Stimulated activated CD4-positive, alpha-beta T cell treated with anti-CD3 and anti-CD28 coated beads, Interleukin-1b, Interleukin-23, amount 100 ng/mL, for 48 hours (primary cell): ENCODE data around the gene EBF3.

Source experiments
- DNase-seq: peaks from one replicate; pipeline ENCODE4 v3.0.0-alpha.2; 2020

Gene EBF3

GRCh38 chr10:129959544-129960480 is 4.3 kb downstream of the EBF3 start:
- DNase-seq = no peak

GRCh38 chr10:129958629-129959543 is 5.2 kb downstream of the EBF3 start:
- no peak for DNase-seq

DNA sequence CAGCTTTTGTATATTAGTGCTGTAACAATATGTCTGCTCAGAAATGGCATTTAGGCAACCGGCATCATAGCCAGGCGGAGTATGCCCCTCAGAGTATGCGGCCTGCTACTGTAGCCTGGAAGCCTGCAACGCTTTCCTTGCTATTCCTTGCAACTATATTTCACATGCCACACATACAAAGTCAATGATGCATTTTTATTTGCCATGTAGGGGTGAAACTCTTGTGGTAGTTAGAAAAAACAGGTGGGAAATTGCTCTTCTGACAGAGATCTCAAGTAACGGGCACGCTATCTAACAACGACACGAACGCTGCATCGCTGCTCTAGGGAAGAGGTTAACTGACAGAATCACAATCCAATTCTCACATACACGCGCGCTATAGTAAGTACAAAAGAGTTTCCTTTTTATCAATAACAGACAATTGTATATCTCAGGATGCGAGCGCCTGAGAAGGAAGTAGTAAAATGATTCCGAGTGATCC is 5.9 kb downstream of the EBF3 start:
- DNase-seq = no peak

GRCh38 chr10:129956876-129957673 is 7.0 kb downstream of the EBF3 start:
- DNase-seq = no peak

DNA sequence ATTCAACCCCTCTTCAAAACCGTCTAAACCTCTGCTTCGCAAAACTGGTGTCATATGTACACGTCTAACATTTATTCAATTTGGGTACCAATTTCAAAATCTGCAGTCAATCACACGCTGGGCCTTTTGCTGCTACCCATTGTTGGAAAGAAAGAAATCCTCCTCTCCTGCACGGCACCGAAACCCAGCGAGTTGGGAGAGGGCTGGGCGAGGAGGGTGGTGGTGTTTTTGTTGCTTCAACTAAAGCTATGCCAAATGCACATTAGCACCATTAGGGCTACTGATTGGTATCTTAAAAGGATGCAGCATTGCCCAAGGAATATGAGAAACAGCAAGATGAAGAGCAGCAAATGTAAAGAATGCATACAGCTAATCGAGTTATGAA is 7.8 kb downstream of the EBF3 start:
- no peak for DNase-seq

DNA sequence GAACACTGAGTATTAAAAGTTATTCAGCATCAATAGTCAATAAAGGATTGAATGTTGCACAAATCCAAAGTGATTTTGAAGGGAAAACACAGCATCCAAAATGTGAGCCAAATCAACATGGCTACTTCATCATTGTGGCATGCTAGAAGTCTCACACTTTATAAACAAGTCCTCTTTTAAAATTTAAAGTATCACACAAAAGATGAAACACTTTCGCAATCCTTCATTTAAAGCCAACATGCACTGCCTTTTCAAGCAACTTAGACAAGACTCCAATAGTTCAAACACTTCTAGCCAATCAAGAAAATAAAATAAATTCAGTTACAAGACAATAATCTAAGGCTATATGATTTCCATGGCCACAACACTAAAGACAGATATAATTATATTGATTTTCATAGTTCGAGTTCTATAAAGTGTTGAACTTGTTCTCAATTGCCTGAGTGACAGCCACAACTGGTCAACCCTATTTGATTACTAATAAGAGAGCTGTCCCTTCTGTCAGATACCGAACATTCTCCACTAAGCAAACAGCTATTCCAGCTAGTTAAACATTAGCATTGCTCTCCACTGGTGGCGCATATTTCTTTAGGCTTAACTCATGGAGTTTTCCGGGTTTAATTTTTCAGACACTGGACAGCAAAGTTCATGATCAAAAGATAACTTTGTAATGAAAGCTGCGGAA is 8.3 kb downstream of the EBF3 start:
- DNase-seq = no peak

DNA sequence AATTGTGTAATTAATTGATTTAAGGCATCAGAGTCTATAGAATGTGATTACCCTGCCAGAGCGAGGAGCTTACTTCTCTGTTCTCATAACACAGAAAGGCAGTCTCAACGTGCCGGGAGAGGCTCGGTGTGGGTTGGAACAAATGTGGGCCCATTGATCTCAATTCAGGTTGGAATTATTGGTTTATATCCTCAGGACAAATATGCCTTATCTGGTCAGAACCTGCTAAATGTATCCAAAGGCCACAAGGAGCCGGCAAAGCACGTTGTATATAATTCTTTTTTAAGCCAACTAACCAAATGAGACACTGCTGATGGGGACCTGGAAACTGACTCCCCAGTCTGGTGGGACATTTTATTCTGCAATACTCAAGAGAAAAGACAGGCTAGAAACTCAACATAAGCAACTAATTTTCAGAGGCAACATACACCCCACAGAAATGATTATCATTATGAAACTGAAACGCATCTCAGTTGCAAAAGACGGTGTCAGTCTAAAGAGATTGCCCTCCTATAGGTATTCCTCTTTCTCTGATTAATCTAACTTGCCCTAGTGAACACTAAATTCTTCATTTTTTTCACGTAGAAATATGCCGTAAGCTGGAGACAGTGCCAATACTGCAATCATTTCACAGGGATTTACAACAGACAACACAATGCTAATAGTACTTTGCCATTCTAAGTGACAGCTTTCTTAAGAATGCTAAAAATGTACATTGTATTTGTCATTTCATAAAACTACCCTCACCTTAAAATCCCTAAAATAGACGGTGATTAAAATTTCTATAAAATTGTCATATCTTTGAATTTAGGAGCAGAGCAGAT is 9.4 kb downstream of the EBF3 start:
- no peak for DNase-seq

GRCh38 chr10:129953119-129954051 is 10.7 kb downstream of the EBF3 start:
- DNase-seq = no peak

GRCh38 chr10:129952378-129953118 is 11.5 kb downstream of the EBF3 start:
- no peak for DNase-seq

DNA sequence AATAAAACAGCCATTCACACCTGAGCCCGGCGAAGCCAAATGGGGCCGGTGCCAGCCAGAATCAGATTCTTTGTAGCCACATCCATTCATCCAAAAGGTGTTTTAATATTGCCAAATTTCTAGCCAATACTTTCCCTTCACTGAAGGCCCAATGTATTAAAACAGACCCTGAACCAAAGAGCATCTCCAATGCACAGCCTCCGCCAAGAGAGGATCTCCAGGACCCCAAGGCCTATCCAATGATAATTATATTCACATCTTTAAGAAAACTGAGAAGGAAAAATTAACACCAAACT is 12.2 kb downstream of the EBF3 start:
- no peak for DNase-seq

DNA sequence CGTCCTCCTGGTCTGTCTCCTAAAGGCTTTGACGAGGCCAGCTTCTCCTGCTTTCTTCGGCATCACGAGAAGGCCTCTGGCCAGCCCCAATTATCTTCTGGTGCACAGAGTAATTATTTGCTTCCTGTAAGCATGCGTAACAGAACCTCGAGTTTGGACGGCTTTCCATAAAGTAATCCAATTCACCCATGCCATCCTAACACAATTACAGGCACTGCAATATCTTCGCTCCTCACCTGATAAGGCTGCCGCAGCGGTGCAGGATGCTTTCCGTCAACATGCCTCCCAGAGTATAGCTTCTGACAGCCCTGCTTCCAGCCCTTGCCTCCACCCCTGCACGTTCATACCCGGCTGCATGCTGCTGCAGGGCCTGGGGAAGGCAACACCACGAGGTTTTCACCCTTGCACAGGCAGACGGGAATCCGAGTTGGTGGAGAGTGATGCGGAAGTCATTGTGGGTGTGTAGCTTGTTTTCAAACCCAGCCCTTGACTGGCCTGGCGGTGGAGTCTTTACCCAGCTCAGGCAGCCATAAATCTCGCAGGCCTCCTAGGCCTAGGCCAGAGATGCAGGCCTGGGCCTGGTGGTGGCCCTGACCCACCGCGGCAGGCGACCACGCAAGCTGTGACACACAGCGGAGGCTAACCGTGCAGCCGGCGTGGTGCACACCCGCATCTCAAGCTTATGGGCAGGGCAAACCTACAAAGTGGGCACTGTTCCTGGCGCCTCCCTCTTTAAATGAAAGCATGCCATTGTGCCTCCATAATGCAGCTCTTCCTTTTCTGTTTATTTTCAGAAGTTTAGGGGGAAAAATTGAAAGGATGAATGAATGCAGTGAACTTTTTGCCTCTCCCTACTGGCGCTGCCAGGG is 12.7 kb downstream of the EBF3 start:
- DNase-seq = no peak

GRCh38 chr10:129950676-129951075 is 13.4 kb downstream of the EBF3 start:
- no peak for DNase-seq

DNA sequence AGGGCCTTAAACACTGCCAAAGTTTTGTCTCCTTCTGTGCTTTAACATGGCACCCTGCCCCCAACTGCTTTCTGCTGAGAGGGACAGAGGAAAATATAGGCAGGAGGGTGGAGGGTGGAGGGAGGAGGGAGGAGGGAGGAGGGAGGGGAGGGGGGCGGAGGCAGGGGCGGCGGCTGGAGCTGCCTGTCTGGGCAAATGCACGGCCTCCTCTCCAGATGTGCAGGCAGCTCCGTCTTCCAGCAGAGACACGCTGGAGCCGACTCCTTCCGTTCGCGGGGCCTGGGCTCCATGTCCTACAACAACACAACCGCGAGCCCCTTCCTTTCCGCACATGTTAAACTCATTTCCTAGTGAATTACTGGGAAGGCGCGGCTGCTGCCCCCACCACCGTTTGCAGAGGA is 14.2 kb downstream of the EBF3 start:
- DNase-seq = no peak

- DNase-seq = no peak
Measured at GRCh38 chr10:129949411-129949810, 14.7 kb downstream of the EBF3 start.

DNA sequence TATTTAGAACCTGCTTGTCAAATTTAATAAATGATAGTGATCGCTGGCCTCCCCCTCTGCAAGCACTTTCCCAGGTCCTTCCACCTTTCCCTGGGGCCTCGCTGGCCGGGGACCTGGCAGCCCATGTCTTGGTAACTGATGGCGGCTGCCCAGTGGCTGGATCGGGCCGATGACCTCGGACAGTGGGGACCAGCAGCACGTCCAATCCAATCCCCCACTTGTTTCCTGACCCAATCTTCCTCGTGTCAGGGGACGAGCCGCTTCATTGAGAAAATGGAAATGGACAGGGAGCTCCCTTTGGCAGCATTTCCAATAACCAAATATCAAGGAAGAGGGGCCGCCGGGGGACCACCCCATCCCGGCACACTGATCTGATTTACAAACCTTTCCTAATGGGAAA is 17.2 kb downstream of the EBF3 start:
- DNase-seq = no peak

- no peak for DNase-seq
Measured at GRCh38 chr10:129945941-129946760, 17.9 kb downstream of the EBF3 start.

DNA sequence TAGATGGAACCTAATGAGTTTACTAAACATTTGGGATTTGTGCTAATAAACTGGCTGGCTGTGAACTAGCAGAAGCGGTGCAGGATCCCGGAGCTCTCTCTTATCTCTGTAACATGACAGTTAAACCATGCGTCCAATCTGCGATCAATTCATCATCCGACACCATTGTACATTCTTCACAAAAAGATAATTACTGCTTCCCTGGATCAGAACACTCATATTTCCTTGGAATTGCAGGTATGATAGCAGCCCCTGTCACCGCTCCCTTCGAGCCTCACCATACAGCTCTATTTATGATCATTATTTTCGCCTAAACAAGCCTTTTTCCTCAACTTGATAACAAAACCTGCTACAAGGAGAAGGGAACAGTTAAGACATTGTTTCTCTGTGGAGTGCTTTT is 18.5 kb downstream of the EBF3 start:
- DNase-seq = no peak

- no peak for DNase-seq
Measured at GRCh38 chr10:129945064-129945463, 19.0 kb downstream of the EBF3 start.
